GM23338 (cell line): ENCODE measurements around the gene GNB1. TPM values are rescaled to one million over a fixed set of nuclear protein-coding genes. Genes with fewer than 3 reads are reported as not detected.

ENCODE experiments used
- ATAC-seq: fragments of 200-7000 bp; cut with Tn5 transposase; 3 replicates; pipeline ENCODE4 v1.9.1; 2020
- DNase-seq: peaks from one replicate; pipeline ENCODE4 v3.0.0-alpha.2; 2015; ENCODE audit warnings: low spot score
- H2AFZ ChIP-seq: fragments of 200-600 bp; sonication (generic); 2 replicates; pipeline ENCODE4 v1.8.0; 2016; ENCODE audit warnings: antibody characterized with exemption, mild to moderate bottlenecking, moderate library complexity
- H3F3A ChIP-seq: fragments of 200-600 bp; sonication (generic); replicated peaks from 2 replicates; pipeline ENCODE4 v1.8.0; 2017; ENCODE audit warnings: antibody characterized with exemption, mixed run types, low read depth
- H3K27ac ChIP-seq: fragments of 200-600 bp; sonication (generic); 2 replicates; pipeline ENCODE4 v1.6.1; 2016; ENCODE audit warnings: low read depth
- H3K27me3 ChIP-seq: fragments of 200-600 bp; sonication (generic); 2 replicates; pipeline ENCODE4 v1.8.0; 2016; ENCODE audit warnings: mild to moderate bottlenecking, mixed run types, moderate library complexity; ENCODE audit not compliant: insufficient read depth
- H3K36me3 ChIP-seq: fragments of 200-600 bp; sonication (generic); 2 replicates; pipeline ENCODE4 v1.8.0; 2016; ENCODE audit warnings: mild to moderate bottlenecking; ENCODE audit not compliant: insufficient read depth
- H3K4me1 ChIP-seq: fragments of 200-600 bp; sonication (generic); 2 replicates; pipeline ENCODE4 v1.8.0; 2016; ENCODE audit warnings: mild to moderate bottlenecking, moderate library complexity; ENCODE audit not compliant: insufficient read depth
- H3K4me2 ChIP-seq: fragments of 200-600 bp; sonication (generic); 2 replicates; pipeline ENCODE4 v1.7.1; 2017; ENCODE audit warnings: mixed run types
- H3K4me3 ChIP-seq: fragments of 200-600 bp; sonication (generic); 2 replicates; pipeline ENCODE4 v1.6.1; 2016; ENCODE audit warnings: mixed run types
- H3K79me2 ChIP-seq: fragments of 200-600 bp; sonication (generic); replicated peaks from 2 replicates; pipeline ENCODE4 v1.8.0; 2017; ENCODE audit warnings: mild to moderate bottlenecking; ENCODE audit not compliant: insufficient read depth
- H3K9me2 ChIP-seq: fragments of 200-600 bp; sonication (generic); 2 replicates; pipeline ENCODE4 v1.8.0; 2017; ENCODE audit not compliant: insufficient read depth
- H4K20me1 ChIP-seq: fragments of 200-600 bp; sonication (generic); replicated peaks from 2 replicates; pipeline ENCODE4 v1.8.0; 2017; ENCODE audit warnings: mild to moderate bottlenecking; ENCODE audit not compliant: insufficient read depth
- H3K27ac Mint-ChIP-seq: 2 replicates; pipeline ENCODE4 v1.8.0; 2020; ENCODE audit warnings: inconsistent platforms, mild to moderate bottlenecking, moderate library complexity, mixed read lengths
- H3K27me3 Mint-ChIP-seq: 3 replicates; pipeline ENCODE4 v1.8.0; 2022; ENCODE audit warnings: low read depth, mild to moderate bottlenecking, moderate library complexity, mixed read lengths, inconsistent platforms; ENCODE audit not compliant: insufficient read depth, poor library complexity
- H3K36me3 Mint-ChIP-seq: 3 replicates; pipeline ENCODE4 v1.8.0; 2021; ENCODE audit warnings: low read depth, mild to moderate bottlenecking, inconsistent platforms, moderate library complexity, mixed read lengths
- H3K4me1 Mint-ChIP-seq: 3 replicates; pipeline ENCODE4 v1.8.0; 2020; ENCODE audit warnings: mild to moderate bottlenecking, inconsistent platforms, mixed read lengths
- H3K4me3 Mint-ChIP-seq: 3 replicates; pipeline ENCODE4 v1.8.0; 2021; ENCODE audit warnings: moderate library complexity, mild to moderate bottlenecking, inconsistent platforms, mixed read lengths
- H3K9me3 Mint-ChIP-seq: 3 replicates; pipeline ENCODE4 v1.8.0; 2020; ENCODE audit warnings: moderate library complexity, mild to moderate bottlenecking, inconsistent platforms, mixed read lengths
- CREB1 ChIP-seq: fragments of 250-450 bp; sonication (Bioruptor Pico); IDR thresholded peaks from 2 replicates; pipeline ENCODE4 v1.5.0; 2020; ENCODE audit warnings: low read depth, mild to moderate bottlenecking, moderate library complexity
- CTCF ChIP-seq, 2 experiments: fragments of 200-600 bp in 1 of 2; sonication (generic) in 1 of 2; conservative IDR thresholded peaks; 2 replicates each; pipeline versions ENCODE4 v1.5.1 to v1.6.1; 2016 to 2017; ENCODE audit warnings: antibody characterized with exemption in 2 of 2, low read depth in 2 of 2, mild to moderate bottlenecking in 2 of 2, moderate library complexity in 1 of 2
- ZNF462 ChIP-seq: fragments of 250-450 bp; sonication (Bioruptor Pico); IDR thresholded peaks from 2 replicates; pipeline ENCODE4 v1.5.0; 2020; ENCODE audit warnings: mild to moderate bottlenecking, moderate library complexity
- polyA plus RNA-seq: library from polyadenylated mRNA; unstranded; fragments of >200 nt; fragmentation: Nextera tagmentation; extraction: Ambion mirVana; gene quantifications from 2 replicates; pipeline ENCODE4 v1.2.1, GENCODE V29; 2016
- total RNA-seq: library from RNA; depleted of rRNA; stranded (reverse); fragments of >200 nt; shearing (Covaris generic); gene quantifications from 2 replicates; pipeline ENCODE4 v1.2.3, GENCODE V29; 2014

The GNB1 gene
- total and polyA plus RNA-seq, 2 experiments from 2014 or later = 65.4 to 138 TPM

- Histone ChIP-seq H2AFZ (no peak overlapping the region), H3F3A (peaks cover 15% of the 10 kb centered on the region; the same call in 1 of the 2 replicates), H3K4me3 (no peak overlapping the region), H3K27ac (peak overlapping the region; percentile 91), H4K20me1 (peaks cover 75% of the 10 kb centered on the region), H3K36me3 (no peaks in the 10 kb centered on the region), H3K79me2 (peaks cover 97% of the 10 kb centered on the region), H3K4me1 (peaks cover 29% of the 10 kb centered on the region), H3K9me2 (no peaks in the 10 kb centered on the region), H3K27me3 (no peaks in the 10 kb centered on the region), H3K4me2 (peak overlapping the region; percentile 26; the same call in 1 of the 2 replicates)
- ATAC-seq (peak; percentile 51), DNase-seq (peak; percentile 72)
- Mint-ChIP-seq H3K27ac (peak overlapping the region; percentile 32; the same call in 1 of the 2 replicates), H3K4me1 (peaks cover 35% of the 10 kb centered on the region), H3K9me3 (no peaks in the 10 kb centered on the region), H3K27me3 (peaks cover 4% of the 10 kb centered on the region), H3K4me3 (no peak overlapping the region), H3K36me3 (peaks cover 4% of the 10 kb centered on the region; the same call in 2 of the 3 replicates)
- TF ChIP-seq CREB1 (CRISPR knock-in tag) = peak; percentile 89
- TF ChIP-seq ZNF462 (CRISPR knock-in tag) = no peak
- peak; percentile 38 to 58; a peak in 3 of 4 replicates for TF ChIP-seq CTCF (conservative IDR thresholded peaks at IDR 0.05; ENCODE audit: low read depth in 2 of 2)
Observed at GRCh38 chr1:1858382-1859086, 32.4 kb downstream of the GNB1 start.
